OCI-LY7 (cell line): ENCODE measurements around the gene ZDHHC8. TPM values are rescaled to one million over a fixed set of nuclear protein-coding genes. Genes with fewer than 3 reads are reported as not detected.

Experiments
- Bru-seq: library from RNA; stranded (reverse); fragments of 400-500 nt; gene quantifications from one replicate; lab custom pipeline; 2021; lab: Mats Ljungman, UMichigan
- BruChase-seq, 2 experiments: library from RNA; stranded (reverse); fragments of 400-500 nt; gene quantifications; one replicate each; lab custom pipeline; 2021; lab: Mats Ljungman, UMichigan
- BruUV-seq: library from RNA; stranded (reverse); fragments of 400-500 nt; replicated peaks from 2 replicates; lab custom pipeline; 2021; lab: Mats Ljungman, UMichigan
- CTCF ChIA-PET: fragments of 300-600 bp; sonication (Branson Sonifier 250); formaldehyde crosslinking; loops from one replicate; lab custom pipeline; 2022; ENCODE audit warnings: antibody characterized with exemption; ENCODE audit not compliant: unreplicated experiment; lab: Charles Lee
- POLR2A ChIA-PET: fragments of 300-600 bp; sonication (Branson Sonifier 250); formaldehyde crosslinking; loops from one replicate; lab custom pipeline; 2022; ENCODE audit warnings: antibody characterized with exemption; lab: Charles Lee
- DNase-seq: peaks from one replicate; pipeline ENCODE4 v3.0.0-alpha.2; 2015; ENCODE audit warnings: low spot score
- H2AFZ ChIP-seq: fragments of 200-600 bp; sonication (generic), shearing (Covaris generic); 2 replicates; pipeline ENCODE4 v1.6.1; 2014; ENCODE audit warnings: mild to moderate bottlenecking, antibody characterized with exemption, low read length, moderate library complexity
- H3K27ac ChIP-seq: fragments of 200-600 bp; sonication (generic); 2 replicates; pipeline ENCODE4 v1.5.1; 2014; ENCODE audit warnings: mixed run types, low read depth, mild to moderate bottlenecking, moderate library complexity, low read length, inconsistent platforms; ENCODE audit not compliant: poor library complexity, severe bottlenecking
- H3K36me3 ChIP-seq: fragments of 200-600 bp; sonication (generic); 2 replicates; pipeline ENCODE4 v1.6.1; 2014; ENCODE audit warnings: mild to moderate bottlenecking, antibody characterized with exemption, low read length, moderate library complexity, mixed read lengths; ENCODE audit not compliant: insufficient read depth
- H3K4me1 ChIP-seq: fragments of 200-600 bp; sonication (generic); 2 replicates; pipeline ENCODE4 v1.5.1; 2014; ENCODE audit warnings: mild to moderate bottlenecking, low read length; ENCODE audit not compliant: insufficient read depth, poor library complexity, severe bottlenecking
- H3K4me2 ChIP-seq: fragments of 200-600 bp; sonication (generic); 2 replicates; pipeline ENCODE4 v1.6.1; 2014; ENCODE audit warnings: mild to moderate bottlenecking, low read length
- H3K4me3 ChIP-seq: fragments of 200-600 bp; sonication (generic); 2 replicates; pipeline ENCODE4 v1.5.1; 2014; ENCODE audit warnings: mild to moderate bottlenecking, low read depth, low read length; ENCODE audit not compliant: poor library complexity, severe bottlenecking
- H3K79me2 ChIP-seq: fragments of 200-600 bp; sonication (generic); 2 replicates; pipeline ENCODE4 v1.6.1; 2016; ENCODE audit warnings: low read depth, mild to moderate bottlenecking, low read length, moderate library complexity, mixed read lengths; ENCODE audit not compliant: insufficient read depth
- H3K9me2 ChIP-seq: fragments of 200-600 bp; sonication (generic); 2 replicates; pipeline ENCODE4 v1.6.1; 2016; ENCODE audit warnings: mild to moderate bottlenecking, low read length, mixed read lengths; ENCODE audit not compliant: insufficient read depth
- H3K9me3 ChIP-seq: fragments of 200-600 bp; sonication (generic); 2 replicates; pipeline ENCODE4 v1.6.1; 2014; ENCODE audit warnings: mild to moderate bottlenecking, mixed run types, low read length, mixed read lengths
- H4K20me1 ChIP-seq: fragments of 200-600 bp; sonication (generic); 2 replicates; pipeline ENCODE4 v1.6.1; 2014; ENCODE audit warnings: mild to moderate bottlenecking, antibody characterized with exemption, low read length, moderate library complexity, mixed read lengths; ENCODE audit not compliant: insufficient read depth
- EZH2phosphoT487 ChIP-seq: fragments of 200-600 bp; sonication (generic); IDR thresholded peaks from 2 replicates; pipeline ENCODE4 v1.6.1; 2018; ENCODE audit warnings: low read depth, borderline replicate concordance, mild to moderate bottlenecking, mixed run types, antibody characterized with exemption, low read length, moderate library complexity, mixed read lengths
- intact Hi-C: fragments of 100-400 bp; cut with micrococcal nuclease; formaldehyde crosslinking; loops from one replicate; pipeline ENCODE4 v1.10.0; 2022; ENCODE audit not compliant: unreplicated experiment
- long read RNA-seq: library from polyadenylated mRNA; stranded (forward); transcript quantifications from one replicate; pipeline ENCODE4 v2.0.0, GENCODE V29; 2022
- total RNA-seq, 2 experiments: library from RNA; depleted of rRNA in 1 of 2; stranded (reverse); fragments of >200 nt in 1 of 2; shearing (Covaris generic) in 1 of 2; gene quantifications; 2 replicates each; pipeline ENCODE4 v1.2.3, GENCODE V29; 2014 to 2022
- TF ChIP-seq, protein P1 (sequence below): fragments of 200-600 bp; sonication (generic); conservative IDR thresholded peaks from 2 replicates; pipeline ENCODE4 v1.5.1; 2014; ENCODE audit warnings: mild to moderate bottlenecking, antibody characterized with exemption, low read length, moderate library complexity, mixed read lengths

ZDHHC8 gene, protein sequence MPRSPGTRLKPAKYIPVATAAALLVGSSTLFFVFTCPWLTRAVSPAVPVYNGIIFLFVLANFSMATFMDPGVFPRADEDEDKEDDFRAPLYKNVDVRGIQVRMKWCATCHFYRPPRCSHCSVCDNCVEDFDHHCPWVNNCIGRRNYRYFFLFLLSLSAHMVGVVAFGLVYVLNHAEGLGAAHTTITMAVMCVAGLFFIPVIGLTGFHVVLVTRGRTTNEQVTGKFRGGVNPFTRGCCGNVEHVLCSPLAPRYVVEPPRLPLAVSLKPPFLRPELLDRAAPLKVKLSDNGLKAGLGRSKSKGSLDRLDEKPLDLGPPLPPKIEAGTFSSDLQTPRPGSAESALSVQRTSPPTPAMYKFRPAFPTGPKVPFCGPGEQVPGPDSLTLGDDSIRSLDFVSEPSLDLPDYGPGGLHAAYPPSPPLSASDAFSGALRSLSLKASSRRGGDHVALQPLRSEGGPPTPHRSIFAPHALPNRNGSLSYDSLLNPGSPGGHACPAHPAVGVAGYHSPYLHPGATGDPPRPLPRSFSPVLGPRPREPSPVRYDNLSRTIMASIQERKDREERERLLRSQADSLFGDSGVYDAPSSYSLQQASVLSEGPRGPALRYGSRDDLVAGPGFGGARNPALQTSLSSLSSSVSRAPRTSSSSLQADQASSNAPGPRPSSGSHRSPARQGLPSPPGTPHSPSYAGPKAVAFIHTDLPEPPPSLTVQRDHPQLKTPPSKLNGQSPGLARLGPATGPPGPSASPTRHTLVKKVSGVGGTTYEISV
- total RNA-seq (2014; rRNA removed; shearing (Covaris generic)), result 1.8 and 2.3 TPM in 2 replicates
- 9.6 and 16.7 TPM in 2 replicates for total RNA-seq (2022)
- percentile 23 among the genes with signal in this experiment for Bru-seq, nascent RNA
- percentile 39 among the genes with signal in this experiment for BruChase-seq, experiment 1, labeled RNA remaining after a 6-hour chase
- BruChase-seq, experiment 2, labeled RNA remaining after a 2-hour chase, result percentile 34 among the genes with signal in this experiment
- long read RNA-seq, full-length matches to known transcripts, result 2 of 6 reads
- long read RNA-seq, partial matches to known transcripts, result 2 of 6 reads
- long read RNA-seq, other reads (novel, unspliced or antisense), result 2 of 6 reads

DNA sequence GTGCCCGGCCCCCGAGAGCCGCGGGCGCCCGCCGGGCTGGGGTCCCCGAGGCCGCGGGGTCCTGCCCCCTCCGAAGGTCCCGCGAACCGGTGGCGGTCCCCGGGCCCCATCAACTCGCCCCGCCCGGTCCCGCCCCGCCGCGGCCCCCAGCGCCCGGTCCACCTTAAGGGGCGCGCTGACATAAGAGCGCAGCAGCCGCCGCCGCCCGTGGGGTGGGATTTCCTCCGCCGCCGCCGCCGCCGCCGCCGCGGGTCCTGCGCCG is at the start of gene ZDHHC8:
ZDHHC8 (plus strand) TSS at position 208 of the 262 bp plus-strand sequence. CDS start 144 bp downstream, outside the sequence.
- POLR2A ChIA-PET, result no interaction called here
- BruUV-seq, result no TSS peak
- Histone ChIP-seq H3K9me2 (no peaks in the 10 kb centered on the region), H3K4me2 (peak within 1 kb of the TSS; percentile 29; the same call in 1 of the 2 replicates), H3K4me1 (peaks cover 22% of the 10 kb centered on the region), H3K27ac (no peak within 1 kb of the TSS), H3K9me3 (no peaks in the 10 kb centered on the region), H3K79me2 (no peaks in the 10 kb centered on the region), H3K4me3 (peak within 1 kb of the TSS; percentile 23), H2AFZ (no peak within 1 kb of the TSS), H3K36me3 (peaks cover 23% of the 10 kb centered on the region), H4K20me1 (peaks cover 4% of the 10 kb centered on the region; the same call in 1 of the 2 replicates)
- intact Hi-C loops, result no loop called here
- no peak for DNase-seq
- no peak for TF ChIP-seq EZH2phosphoT487
- TF ChIP-seq, protein P1, sequence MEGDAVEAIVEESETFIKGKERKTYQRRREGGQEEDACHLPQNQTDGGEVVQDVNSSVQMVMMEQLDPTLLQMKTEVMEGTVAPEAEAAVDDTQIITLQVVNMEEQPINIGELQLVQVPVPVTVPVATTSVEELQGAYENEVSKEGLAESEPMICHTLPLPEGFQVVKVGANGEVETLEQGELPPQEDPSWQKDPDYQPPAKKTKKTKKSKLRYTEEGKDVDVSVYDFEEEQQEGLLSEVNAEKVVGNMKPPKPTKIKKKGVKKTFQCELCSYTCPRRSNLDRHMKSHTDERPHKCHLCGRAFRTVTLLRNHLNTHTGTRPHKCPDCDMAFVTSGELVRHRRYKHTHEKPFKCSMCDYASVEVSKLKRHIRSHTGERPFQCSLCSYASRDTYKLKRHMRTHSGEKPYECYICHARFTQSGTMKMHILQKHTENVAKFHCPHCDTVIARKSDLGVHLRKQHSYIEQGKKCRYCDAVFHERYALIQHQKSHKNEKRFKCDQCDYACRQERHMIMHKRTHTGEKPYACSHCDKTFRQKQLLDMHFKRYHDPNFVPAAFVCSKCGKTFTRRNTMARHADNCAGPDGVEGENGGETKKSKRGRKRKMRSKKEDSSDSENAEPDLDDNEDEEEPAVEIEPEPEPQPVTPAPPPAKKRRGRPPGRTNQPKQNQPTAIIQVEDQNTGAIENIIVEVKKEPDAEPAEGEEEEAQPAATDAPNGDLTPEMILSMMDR, result no peak
- CTCF ChIA-PET, result no interaction called here

DNA sequence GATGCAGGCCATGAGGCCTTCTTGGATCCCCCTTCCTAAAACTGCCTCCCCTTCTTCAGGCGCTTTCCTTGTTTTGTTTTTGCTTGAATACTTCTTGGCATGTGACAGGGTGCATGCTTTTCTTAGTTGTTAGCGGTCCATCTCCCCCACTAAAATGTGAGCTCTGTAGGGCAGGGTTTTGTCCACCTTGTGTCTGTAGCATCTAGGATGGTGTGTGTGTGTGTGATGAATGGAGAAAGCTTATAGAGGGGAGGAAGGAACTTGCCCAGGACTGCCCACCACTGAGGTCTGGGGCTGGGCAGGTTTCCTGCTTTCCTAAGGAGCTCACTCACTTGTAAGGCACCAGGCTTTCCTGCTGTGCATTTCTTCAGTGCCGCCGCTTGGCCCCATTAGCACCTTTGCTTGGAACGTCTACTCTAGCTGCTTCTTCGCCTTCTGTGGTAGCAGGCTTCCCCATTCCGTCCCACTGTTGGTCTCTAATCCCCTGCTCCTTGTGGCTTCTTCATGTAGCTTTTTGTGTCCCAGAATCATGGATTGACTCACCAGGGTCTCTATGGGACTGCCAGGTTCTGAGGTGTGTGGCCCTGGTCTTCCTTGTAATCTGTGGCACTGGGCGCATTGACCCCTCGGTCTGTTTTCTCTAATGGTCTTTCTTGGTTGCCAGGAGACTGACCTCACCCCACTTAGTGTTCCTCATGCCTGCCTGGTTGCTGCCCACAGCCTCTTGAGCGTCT is 48.3 kb upstream of the ZDHHC8 start:
- H3K4me2 ChIP-seq, result peak overlapping the region; percentile 43; the same call in 1 of the 2 replicates
- BruUV-seq, result no TSS peak
- no peaks in the 10 kb centered on the region for H3K9me2 ChIP-seq
- POLR2A ChIA-PET, result interaction anchor here (0.6 kb wide), 1 partner anchor 61 kb away, joined by 3 read pairs; no protein-coding TSS in a partner anchor
- 0 out of 2 replicates have a peak, but pooled peaks cover 3% of the 10 kb centered on the region for H4K20me1 ChIP-seq
- H2AFZ ChIP-seq, result no peak overlapping the region
- peaks cover 40% of the 10 kb centered on the region for H3K4me1 ChIP-seq
- H3K9me3 ChIP-seq, result no peaks in the 10 kb centered on the region
- H3K79me2 ChIP-seq, result peaks cover 55% of the 10 kb centered on the region
- peak overlapping the region; percentile 9 for H3K4me3 ChIP-seq
- H3K27ac ChIP-seq, result no peak overlapping the region
- H3K36me3 ChIP-seq, result peaks cover 30% of the 10 kb centered on the region
- intact Hi-C loops, result loop anchor here (5.0 kb wide), 1 partner anchor 121 kb away; no protein-coding TSS in a partner anchor
- no peak for DNase-seq
- TF ChIP-seq, protein P1, result no peak
- no peak for TF ChIP-seq EZH2phosphoT487
- CTCF ChIA-PET, result no interaction called here
